A549 (cell line): ENCODE data around the gene EZH1.

Experiments used
- BHLHE40 ChIP-seq: IDR thresholded peaks from 2 replicates; pipeline ENCODE4 v1.6.1; 2012; ENCODE audit warnings: low read depth, low read length, inconsistent platforms
- CHD2 ChIP-seq: fragments of 150-350 bp; IDR thresholded peaks from 2 replicates; pipeline ENCODE4 v1.6.1; 2014; ENCODE audit warnings: low read length; ENCODE audit not compliant: partially characterized antibody
- EP300 ChIP-seq, 2 experiments: fragments of >200 bp; sonication (Bioruptor Twin); formaldehyde crosslinking; IDR thresholded peaks; 2 replicates in 1 of 2; 3 replicates in 1 of 2; pipeline ENCODE4 v1.6.1; 2016 to 2017
- MAZ ChIP-seq: fragments of 150-350 bp; IDR thresholded peaks from 2 replicates; pipeline ENCODE4 v1.6.1; 2014; ENCODE audit warnings: antibody characterized with exemption, low read depth, low read length, borderline replicate concordance
- POLR2A ChIP-seq: IDR thresholded peaks from 2 replicates; pipeline ENCODE4 v1.6.1; 2012; ENCODE audit warnings: mild to moderate bottlenecking, low read length
- POLR2AphosphoS2 ChIP-seq: conservative IDR thresholded peaks from 2 replicates; pipeline ENCODE4 v1.6.1; 2012; ENCODE audit warnings: low read length, improper control_type of control experiment, inconsistent platforms
- RAD21 ChIP-seq, 2 experiments: fragments of >200 bp in 1 of 2; sonication (Bioruptor Twin) in 1 of 2; formaldehyde crosslinking in 1 of 2; IDR thresholded peaks in 1 of 2; conservative IDR thresholded peaks in 1 of 2; 2 replicates in 1 of 2; 3 replicates in 1 of 2; pipeline ENCODE4 v1.6.1; 2012 to 2018; ENCODE audit warnings: inconsistent platforms in 1 of 2
- SMC3 ChIP-seq: fragments of >200 bp; sonication (Bioruptor Twin); formaldehyde crosslinking; IDR thresholded peaks from 3 replicates; pipeline ENCODE4 v1.6.1; 2018; ENCODE audit warnings: inconsistent platforms
- ZNF302 ChIP-seq: fragments of 250-450 bp; sonication (Bioruptor Pico); IDR thresholded peaks from 2 replicates; pipeline ENCODE4 v1.9.0; 2021; ENCODE audit warnings: inconsistent platforms, mild to moderate bottlenecking, moderate library complexity
- TF ChIP-seq, protein P1 (sequence below): fragments of >200 bp; sonication (Bioruptor Twin); formaldehyde crosslinking; IDR thresholded peaks from 3 replicates; pipeline ENCODE4 v1.5.1; 2016

DNA sequence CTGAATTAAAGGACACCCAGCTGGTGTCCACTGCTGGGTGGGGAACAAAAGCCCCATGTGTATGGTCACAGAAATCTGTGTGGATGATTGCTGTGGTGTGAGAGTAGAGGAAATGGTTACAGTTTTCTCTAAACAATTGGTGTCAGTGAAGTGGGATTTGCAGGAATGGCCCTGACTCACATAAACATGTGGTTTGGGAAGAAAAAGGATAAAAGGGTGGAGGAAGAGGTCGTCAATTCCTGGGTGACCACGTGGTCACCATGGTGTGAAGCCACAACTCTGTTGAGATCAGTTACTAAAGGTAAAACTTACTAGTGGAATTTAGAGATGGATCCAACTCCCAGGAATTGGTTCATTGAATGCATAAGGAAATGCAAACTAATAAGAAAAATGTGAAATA is 89.3 kb downstream of the EZH1 start:
- TF ChIP-seq MAZ (no peak), EP300 (IDR thresholded peaks at IDR 0.05) (no peak), RAD21 (conservative IDR thresholded peaks at IDR 0.05 in 1 of 2, IDR thresholded peaks at IDR 0.05 in 1 of 2) (no peak), BHLHE40 (no peak), CHD2 (no peak), SMC3 (no peak), POLR2A (no peak), ZNF302 (CRISPR knock-in tag) (no peak), POLR2AphosphoS2 (no peak)
- TF ChIP-seq, protein P1, sequence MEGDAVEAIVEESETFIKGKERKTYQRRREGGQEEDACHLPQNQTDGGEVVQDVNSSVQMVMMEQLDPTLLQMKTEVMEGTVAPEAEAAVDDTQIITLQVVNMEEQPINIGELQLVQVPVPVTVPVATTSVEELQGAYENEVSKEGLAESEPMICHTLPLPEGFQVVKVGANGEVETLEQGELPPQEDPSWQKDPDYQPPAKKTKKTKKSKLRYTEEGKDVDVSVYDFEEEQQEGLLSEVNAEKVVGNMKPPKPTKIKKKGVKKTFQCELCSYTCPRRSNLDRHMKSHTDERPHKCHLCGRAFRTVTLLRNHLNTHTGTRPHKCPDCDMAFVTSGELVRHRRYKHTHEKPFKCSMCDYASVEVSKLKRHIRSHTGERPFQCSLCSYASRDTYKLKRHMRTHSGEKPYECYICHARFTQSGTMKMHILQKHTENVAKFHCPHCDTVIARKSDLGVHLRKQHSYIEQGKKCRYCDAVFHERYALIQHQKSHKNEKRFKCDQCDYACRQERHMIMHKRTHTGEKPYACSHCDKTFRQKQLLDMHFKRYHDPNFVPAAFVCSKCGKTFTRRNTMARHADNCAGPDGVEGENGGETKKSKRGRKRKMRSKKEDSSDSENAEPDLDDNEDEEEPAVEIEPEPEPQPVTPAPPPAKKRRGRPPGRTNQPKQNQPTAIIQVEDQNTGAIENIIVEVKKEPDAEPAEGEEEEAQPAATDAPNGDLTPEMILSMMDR, result no peak
